Head of caudate nucleus (tissue), 42 donors: Measurements from ENCODE around the gene CYLD.

ENCODE experiments used
- DNase-seq, 42 donors: peaks; one replicate each; pipeline versions ENCODE4 v3.0.0 to v3.0.0-alpha.2; 2020 to 2021; ENCODE audit warnings: mixed read lengths in 7 of 42
- intact Hi-C: fragments of 100-400 bp; cut with DNase I; formaldehyde crosslinking; loops from one replicate; pipeline ENCODE4 v1.15.0; 2022

CYLD gene

DNA sequence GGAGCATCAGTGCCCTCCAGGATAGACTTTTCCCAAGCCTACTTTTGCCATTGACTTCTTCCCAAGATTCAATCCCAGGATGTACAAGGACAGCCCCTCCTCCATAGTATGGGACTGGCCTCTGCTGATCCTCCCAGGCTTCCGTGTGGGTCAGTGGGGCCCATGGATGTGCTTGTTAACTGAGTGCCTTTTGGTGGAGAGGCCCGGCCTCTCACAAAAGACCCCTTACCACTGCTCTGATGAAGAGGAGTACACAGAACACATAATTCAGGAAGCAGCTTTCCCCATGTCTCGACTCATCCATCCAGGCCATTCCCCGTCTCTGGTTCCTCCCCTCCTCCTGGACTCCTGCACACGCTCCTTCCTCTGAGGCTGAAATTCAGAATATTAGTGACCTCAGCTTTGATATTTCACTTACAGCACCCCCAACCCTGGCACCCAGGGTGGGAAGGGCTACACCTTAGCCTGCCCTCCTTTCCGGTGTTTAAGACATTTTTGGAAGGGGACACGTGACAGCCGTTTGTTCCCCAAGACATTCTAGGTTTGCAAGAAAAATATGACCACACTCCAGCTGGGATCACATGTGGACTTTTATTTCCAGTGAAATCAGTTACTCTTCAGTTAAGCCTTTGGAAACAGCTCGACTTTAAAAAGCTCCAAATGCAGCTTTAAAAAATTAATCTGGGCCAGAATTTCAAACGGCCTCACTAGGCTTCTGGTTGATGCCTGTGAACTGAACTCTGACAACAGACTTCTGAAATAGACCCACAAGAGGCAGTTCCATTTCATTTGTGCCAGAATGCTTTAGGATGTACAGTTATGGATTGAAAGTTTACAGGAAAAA lies 9.7 kb upstream of the CYLD start:
- intact Hi-C loops = no loop called here
- peak in 1 of 42 donors; percentile 37 for DNase-seq

DNA sequence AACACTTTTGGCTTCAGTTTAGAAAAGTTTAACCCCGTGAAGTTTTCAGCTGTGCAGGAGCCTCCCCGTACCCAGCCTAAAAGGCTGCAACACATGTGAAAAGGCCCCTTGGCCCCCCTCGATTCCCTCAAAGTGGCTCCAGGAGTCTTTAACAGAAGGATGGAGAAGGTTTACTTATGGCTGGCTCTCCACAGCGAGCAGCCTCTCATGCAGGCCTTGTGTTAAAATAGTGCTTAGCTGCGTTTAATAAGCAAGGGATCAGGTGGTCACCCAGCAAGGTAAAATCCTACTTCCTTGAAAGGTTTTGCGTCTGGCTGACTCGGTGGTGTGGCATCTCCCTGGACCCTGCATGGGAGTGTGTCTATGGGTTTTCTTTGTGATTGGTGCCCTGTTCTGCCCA lies 8.4 kb upstream of the CYLD start:
- DNase-seq = peak in 2 of 42 donors; percentile 9 to 34
- intact Hi-C loops = no loop called here

DNA sequence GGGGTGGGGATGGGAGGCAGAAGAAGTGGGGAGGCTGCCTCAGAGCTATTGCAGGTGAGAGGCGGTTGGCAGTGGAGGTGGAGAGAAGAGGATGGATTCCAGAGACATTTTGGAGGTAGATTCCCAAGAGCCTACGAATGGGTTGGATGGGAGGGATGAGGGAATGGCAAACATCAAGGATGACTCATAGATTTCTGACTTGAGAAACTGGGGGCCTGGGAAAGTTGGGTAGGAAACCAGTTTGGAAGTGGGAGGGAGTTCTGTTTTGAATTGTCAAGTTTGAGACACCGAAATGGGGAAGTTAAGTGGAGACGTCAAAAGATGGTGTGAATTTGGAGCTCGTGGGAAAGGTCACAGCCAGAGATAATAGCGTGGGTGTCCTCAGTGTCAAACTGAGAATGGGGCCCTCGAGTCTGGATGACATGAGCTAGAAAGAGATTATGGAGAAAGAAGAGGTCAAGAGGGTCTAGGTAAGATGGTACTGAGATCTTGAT lies 6.2 kb upstream of the CYLD start:
- DNase-seq = no peak
- intact Hi-C loops = no loop called here

GRCh38 chr16:50736448-50736847 lies 5.4 kb upstream of the CYLD start:
- intact Hi-C loops = no loop called here
- no peak for DNase-seq

DNA sequence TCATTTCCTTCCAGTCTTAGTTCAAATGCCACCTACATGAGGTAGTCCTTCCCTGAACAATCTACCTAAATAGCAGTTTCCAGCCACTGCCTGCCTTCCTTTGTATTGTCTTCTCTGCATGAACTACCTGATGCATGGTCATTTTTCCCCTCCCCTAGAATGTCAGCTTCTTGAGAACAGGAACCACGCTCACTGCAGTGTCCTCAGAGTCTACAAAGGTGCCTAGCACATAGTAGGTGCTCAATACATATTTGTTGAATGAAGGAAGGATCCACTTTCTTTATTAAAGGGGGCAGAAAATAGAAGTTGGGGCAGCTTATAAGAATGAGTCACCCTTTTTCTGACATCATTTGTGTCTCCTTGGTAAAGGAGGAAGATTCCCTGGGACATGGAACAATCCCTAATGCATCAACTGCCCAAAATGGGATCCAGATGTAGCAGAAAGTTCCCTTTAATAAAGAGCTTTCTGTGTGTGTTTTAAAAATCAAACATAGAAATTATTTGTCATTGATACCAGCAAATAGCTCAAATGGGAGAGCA lies 4.4 kb upstream of the CYLD start:
- no peak for DNase-seq
- intact Hi-C loops = no loop called here

- DNase-seq = no peak
- intact Hi-C loops = no loop called here
Measured at GRCh38 chr16:50739031-50739430, 2.9 kb upstream of the CYLD start.

DNA sequence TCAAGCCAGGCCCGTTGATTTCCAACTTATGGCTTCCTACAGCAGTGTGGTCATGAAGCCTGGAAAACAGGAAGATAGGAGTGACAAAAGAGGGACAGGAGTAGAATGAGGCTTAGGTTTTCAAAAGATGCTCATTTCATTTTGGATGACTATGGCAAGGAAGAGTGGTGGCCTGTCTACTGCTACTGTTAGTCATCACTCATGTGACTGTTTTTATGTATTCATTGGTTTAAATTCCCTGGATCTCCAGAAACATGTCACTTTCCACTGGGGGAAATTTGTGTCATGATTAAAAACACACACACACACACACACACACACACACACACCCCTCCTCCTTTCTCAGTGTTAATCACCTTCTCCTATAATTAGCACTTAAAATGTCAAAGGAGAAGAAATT lies 1.1 kb upstream of the CYLD start:
- intact Hi-C loops = loop anchor here (5.0 to 10.0 kb wide), 2 partner anchors 64 to 673 kb away; partner anchors contain the start of gene HEATR3
- DNase-seq = no peak

GRCh38 chr16:50741225-50741780 lies 583 bp upstream of the CYLD start:
- intact Hi-C loops = loop anchor here (5.0 to 10.0 kb wide), 2 partner anchors 63 to 674 kb away; partner anchors contain the start of gene HEATR3
- peak in 29 of 42 donors; percentile 12 to 62 (median 30) for DNase-seq

DNA sequence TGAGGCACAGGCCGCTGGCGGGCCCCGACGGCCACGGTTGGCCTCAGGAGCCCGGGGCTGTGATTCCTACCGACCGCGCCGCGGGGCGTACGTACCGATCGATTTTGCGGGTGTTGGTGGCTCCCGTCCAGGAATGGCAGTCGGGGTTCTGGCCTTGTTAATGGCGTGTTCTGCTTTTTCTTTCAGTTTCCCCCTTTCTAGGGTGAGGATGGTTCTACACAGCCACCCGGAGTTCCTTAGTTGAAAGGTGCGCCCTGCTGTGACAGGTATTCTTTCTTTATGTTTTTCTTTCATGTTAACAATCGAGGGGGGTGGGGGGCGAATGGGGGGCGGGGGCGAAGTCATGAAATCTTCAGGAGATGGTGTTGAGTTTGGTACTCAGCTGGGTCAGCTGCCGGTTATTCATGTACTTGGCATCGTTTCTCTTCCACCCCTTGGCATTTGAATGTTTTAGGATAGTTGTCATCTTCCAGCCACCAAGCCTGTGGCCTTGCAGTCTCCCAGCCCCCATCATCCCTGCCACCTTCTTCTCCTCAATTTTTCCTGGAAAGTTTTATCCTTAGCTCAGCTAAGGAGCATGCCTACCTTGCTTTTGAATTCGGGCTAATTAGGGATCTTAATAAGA lies 802 bp downstream of the CYLD start:
- peak in 34 of 42 donors; percentile 14 to 62 (median 33) for DNase-seq
- intact Hi-C loops = loop anchor here (5.0 to 10.0 kb wide), 2 partner anchors 62 to 675 kb away; partner anchors contain the start of gene HEATR3

- intact Hi-C loops = loop anchor here (5.0 to 10.0 kb wide), 2 partner anchors 61 to 676 kb away; partner anchors contain the start of gene HEATR3
- DNase-seq = no peak
Measured at GRCh38 chr16:50743581-50744225, 1.8 kb downstream of the CYLD start.

DNA sequence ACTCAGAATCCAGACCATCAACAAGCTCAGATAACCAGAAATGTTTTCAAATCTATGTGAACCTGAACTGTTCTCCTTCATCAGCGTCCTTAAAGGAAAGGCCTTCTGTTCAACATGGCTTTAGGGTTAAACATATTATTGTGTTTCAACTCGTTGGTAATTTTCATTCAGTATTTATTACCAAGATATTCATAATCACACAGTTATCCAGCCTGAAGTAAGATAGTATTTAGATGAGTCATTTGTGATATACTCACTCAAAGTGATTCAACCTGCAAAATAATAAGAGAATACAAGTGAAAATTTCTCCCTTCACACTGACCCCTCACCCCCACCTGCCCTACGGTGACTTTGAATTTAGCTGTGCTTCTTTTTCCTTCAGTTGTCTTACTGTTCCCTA lies 3.0 kb downstream of the CYLD start:
- DNase-seq = no peak
- intact Hi-C loops = loop anchor here (5.0 to 10.0 kb wide), 2 partner anchors 60 to 678 kb away; partner anchors contain the start of gene HEATR3

GRCh38 chr16:50745940-50746339 lies 4.1 kb downstream of the CYLD start:
- no peak for DNase-seq
- intact Hi-C loops = loop anchor here (10.0 kb wide), 1 partner anchor 59 kb away; no protein-coding TSS in a partner anchor

GRCh38 chr16:50747207-50747956 lies 5.5 kb downstream of the CYLD start:
- intact Hi-C loops = loop anchor here (10.0 kb wide), 1 partner anchor 57 kb away; no protein-coding TSS in a partner anchor
- no peak for DNase-seq

DNA sequence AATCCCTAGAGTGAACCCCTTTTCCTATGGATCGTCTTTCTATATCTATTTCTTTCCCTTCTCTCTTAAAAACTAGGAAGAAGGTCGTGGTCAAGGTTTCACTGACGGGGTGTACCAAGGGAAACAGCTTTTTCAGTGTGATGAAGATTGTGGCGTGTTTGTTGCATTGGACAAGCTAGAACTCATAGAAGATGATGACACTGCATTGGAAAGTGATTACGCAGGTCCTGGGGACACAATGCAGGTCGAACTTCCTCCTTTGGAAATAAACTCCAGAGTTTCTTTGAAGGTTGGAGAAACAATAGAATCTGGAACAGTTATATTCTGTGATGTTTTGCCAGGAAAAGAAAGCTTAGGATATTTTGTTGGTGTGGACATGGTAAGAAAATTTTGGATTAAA lies 9.6 kb downstream of the CYLD start:
- DNase-seq = no peak
- intact Hi-C loops = no loop called here

- DNase-seq = no peak
- intact Hi-C loops = no loop called here
Measured at GRCh38 chr16:50752471-50753235, 10.8 kb downstream of the CYLD start.

GRCh38 chr16:50756473-50756872 lies 14.6 kb downstream of the CYLD start:
- no peak for DNase-seq
- intact Hi-C loops = no loop called here

- intact Hi-C loops = no loop called here
- no peak for DNase-seq
Measured at GRCh38 chr16:50761267-50761666, 19.4 kb downstream of the CYLD start.
